GM21619 (cell line): Measurements from ENCODE around the gene ZNF827.

Source experiments
- ATAC-seq: cut with Tn5 transposase; IDR thresholded peaks from one replicate; pipeline ENCODE4 v1.9.1; 2021; ENCODE audit not compliant: unreplicated experiment

The ZNF827 gene

GRCh38 chr4:145766273-145766672 lies 172.3 kb downstream of the ZNF827 start:
- ATAC-seq, result no peak

GRCh38 chr4:145763399-145763798 lies 175.2 kb downstream of the ZNF827 start:
- ATAC-seq, result no peak

GRCh38 chr4:145762719-145763118 lies 175.9 kb downstream of the ZNF827 start:
- ATAC-seq, result no peak

GRCh38 chr4:145760961-145761929 lies 177.4 kb downstream of the ZNF827 start:
- ATAC-seq, result no peak

GRCh38 chr4:145760176-145760575 lies 178.4 kb downstream of the ZNF827 start:
- no peak for ATAC-seq

GRCh38 chr4:145757188-145757587 lies 181.4 kb downstream of the ZNF827 start:
- ATAC-seq, result no peak

- no peak for ATAC-seq
Measured at GRCh38 chr4:145756244-145756643, 182.4 kb downstream of the ZNF827 start.

- ATAC-seq, result no peak
Measured at GRCh38 chr4:145755802-145756201, 182.8 kb downstream of the ZNF827 start.

- no peak for ATAC-seq
Measured at GRCh38 chr4:145743641-145744040, 195.0 kb downstream of the ZNF827 start.

GRCh38 chr4:145740806-145741205 lies 197.8 kb downstream of the ZNF827 start:
- no peak for ATAC-seq

GRCh38 chr4:145739845-145740244 lies 198.8 kb downstream of the ZNF827 start:
- no peak for ATAC-seq

- ATAC-seq, result no peak
Measured at GRCh38 chr4:145736241-145736831, 202.3 kb downstream of the ZNF827 start.

GRCh38 chr4:145735827-145736226 lies 202.8 kb downstream of the ZNF827 start:
- no peak for ATAC-seq

GRCh38 chr4:145735347-145735675 lies 203.3 kb downstream of the ZNF827 start:
- no peak for ATAC-seq

GRCh38 chr4:145734576-145735346 lies 203.9 kb downstream of the ZNF827 start:
- ATAC-seq, result peak; percentile 36

- no peak for ATAC-seq
Measured at GRCh38 chr4:145734031-145734430, 204.6 kb downstream of the ZNF827 start.

- ATAC-seq, result peak; percentile 86
Measured at GRCh38 chr4:145732895-145733880, 205.4 kb downstream of the ZNF827 start.

GRCh38 chr4:145732001-145732815 lies 206.4 kb downstream of the ZNF827 start:
- ATAC-seq, result no peak

GRCh38 chr4:145731028-145731427 lies 207.6 kb downstream of the ZNF827 start:
- ATAC-seq, result no peak

GRCh38 chr4:145730026-145730425 lies 208.6 kb downstream of the ZNF827 start:
- no peak for ATAC-seq
